C4-2B (cell line): Measurements from ENCODE around the gene LYZL1.
"Not testable (repeated sequence)": the region's sequence is repeated elsewhere in the genome, so short reads cannot be mapped to it uniquely, and the experiment has no call there.

Experiments
- H3K27ac ChIP-seq: fragments of 450-650 bp; 2 replicates; pipeline ENCODE4 v1.5.1; 2017
- CTCF ChIP-seq: fragments of 450-650 bp; conservative IDR thresholded peaks from 2 replicates; pipeline ENCODE4 v1.5.1; 2017; ENCODE audit warnings: mild to moderate bottlenecking
- ZFX ChIP-seq: fragments of 450-650 bp; IDR thresholded peaks from 2 replicates; pipeline ENCODE4 v1.6.1; 2017

The LYZL1 gene

GRCh38 chr10:29309465-29309864 is 20.6 kb downstream of the LYZL1 start:
- TF ChIP-seq CTCF (no peak), ZFX (no peak)
- H3K27ac ChIP-seq, result no peak overlapping the region

- H3K27ac ChIP-seq, result not testable (repeated sequence)
Observed at GRCh38 chr10:29310463-29310862, 21.6 kb downstream of the LYZL1 start.

GRCh38 chr10:29313071-29313470 is 24.2 kb downstream of the LYZL1 start:
- no peak overlapping the region for H3K27ac ChIP-seq
- TF ChIP-seq CTCF (no peak), ZFX (no peak)

GRCh38 chr10:29314726-29315125 is 25.9 kb downstream of the LYZL1 start:
- TF ChIP-seq ZFX, result no peak
- no peak for TF ChIP-seq CTCF
- H3K27ac ChIP-seq, result no peak overlapping the region

GRCh38 chr10:29315814-29316213 is 26.9 kb downstream of the LYZL1 start:
- no peak overlapping the region for H3K27ac ChIP-seq
- TF ChIP-seq CTCF, result no peak

GRCh38 chr10:29316308-29317026 is 27.6 kb downstream of the LYZL1 start:
- peak overlapping the region; percentile 43; the same call in 1 of the 2 replicates for H3K27ac ChIP-seq
- TF ChIP-seq ZFX, result no peak
- no peak for TF ChIP-seq CTCF

GRCh38 chr10:29317027-29317420 is 28.2 kb downstream of the LYZL1 start:
- TF ChIP-seq ZFX (no peak), CTCF (no peak)
- peak overlapping the region; percentile 43; the same call in 1 of the 2 replicates for H3K27ac ChIP-seq

GRCh38 chr10:29317423-29318021 is 28.7 kb downstream of the LYZL1 start:
- peak overlapping the region; percentile 43; the same call in 1 of the 2 replicates for H3K27ac ChIP-seq
- TF ChIP-seq CTCF (no peak), ZFX (no peak)

- H3K27ac ChIP-seq, result peak overlapping the region; percentile 43; the same call in 1 of the 2 replicates
Observed at GRCh38 chr10:29318141-29319071, 29.5 kb downstream of the LYZL1 start.
